ENCODE results near the gene HPX. TPM values are rescaled to one million over a fixed set of nuclear protein-coding genes. Genes with fewer than 3 reads are reported as not detected.

Gene HPX
- total RNA-seq, 4 donors from 2014 or later: 8.7 to 17.6 TPM; not detected in 2

DNA sequence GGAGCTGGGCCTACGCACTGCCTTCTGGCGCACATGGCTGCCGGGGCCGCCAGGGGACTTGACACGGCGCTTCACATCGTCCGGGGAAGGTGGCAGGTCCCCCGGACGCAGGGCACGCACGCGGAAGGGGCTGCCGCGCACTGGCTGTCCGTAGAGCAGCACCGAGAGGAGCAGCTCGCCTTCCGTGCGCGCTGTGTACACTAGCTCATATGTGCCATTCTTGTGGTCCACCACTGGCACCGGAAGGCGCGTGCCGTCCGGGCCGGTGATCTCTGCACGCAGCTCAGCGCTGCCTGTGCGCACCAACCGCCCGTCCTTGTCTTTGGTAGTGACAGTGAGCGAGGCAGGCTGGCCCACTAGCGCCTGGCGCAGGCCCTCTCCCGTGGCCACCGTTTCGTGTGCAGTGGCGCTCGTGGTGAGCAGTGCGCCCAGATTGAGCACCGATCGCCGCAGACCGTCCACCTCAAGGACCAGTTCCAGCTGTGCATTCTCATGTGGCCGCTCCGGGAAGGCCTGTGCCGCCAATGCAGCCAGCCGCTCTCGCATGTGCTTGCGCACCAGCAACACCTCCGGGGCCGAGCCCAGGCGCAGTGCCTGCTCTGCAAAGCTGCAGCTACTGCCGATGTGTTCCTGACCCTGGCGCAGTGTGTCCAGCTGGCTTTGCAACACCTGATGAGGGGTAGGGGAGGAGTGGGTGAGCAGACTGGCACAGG, 15.7 kb upstream of the HPX start:
- ATAC-seq (no peak), DNase-seq (no peak)
- Histone ChIP-seq H3K4me1 (peaks cover 0 to 2% of the 10 kb centered on the region in 2 donors), H3K27me3 (no peaks in the 10 kb centered on the region), H3K36me3 (peaks cover 0 to 56% of the 10 kb centered on the region in 2 donors), H3K9me3 (no peaks in the 10 kb centered on the region), H3K4me3 (no peak overlapping the region), H3K27ac (no peak overlapping the region)
- in situ Hi-C loops (cut with MboI; ENCODE audit: low sequenced_read_pairs in 4 of 4): no loop called here
- TF ChIP-seq, protein P1, sequence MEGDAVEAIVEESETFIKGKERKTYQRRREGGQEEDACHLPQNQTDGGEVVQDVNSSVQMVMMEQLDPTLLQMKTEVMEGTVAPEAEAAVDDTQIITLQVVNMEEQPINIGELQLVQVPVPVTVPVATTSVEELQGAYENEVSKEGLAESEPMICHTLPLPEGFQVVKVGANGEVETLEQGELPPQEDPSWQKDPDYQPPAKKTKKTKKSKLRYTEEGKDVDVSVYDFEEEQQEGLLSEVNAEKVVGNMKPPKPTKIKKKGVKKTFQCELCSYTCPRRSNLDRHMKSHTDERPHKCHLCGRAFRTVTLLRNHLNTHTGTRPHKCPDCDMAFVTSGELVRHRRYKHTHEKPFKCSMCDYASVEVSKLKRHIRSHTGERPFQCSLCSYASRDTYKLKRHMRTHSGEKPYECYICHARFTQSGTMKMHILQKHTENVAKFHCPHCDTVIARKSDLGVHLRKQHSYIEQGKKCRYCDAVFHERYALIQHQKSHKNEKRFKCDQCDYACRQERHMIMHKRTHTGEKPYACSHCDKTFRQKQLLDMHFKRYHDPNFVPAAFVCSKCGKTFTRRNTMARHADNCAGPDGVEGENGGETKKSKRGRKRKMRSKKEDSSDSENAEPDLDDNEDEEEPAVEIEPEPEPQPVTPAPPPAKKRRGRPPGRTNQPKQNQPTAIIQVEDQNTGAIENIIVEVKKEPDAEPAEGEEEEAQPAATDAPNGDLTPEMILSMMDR (IDR thresholded peaks at IDR 0.05 in 4 of 5, conservative IDR thresholded peaks at IDR 0.05 in 1 of 5): no peak
- TF ChIP-seq POLR2A (IDR thresholded peaks at IDR 0.05): no peak
- intact Hi-C loops (cut with DNase I; ENCODE audit: low total_unique reads): no loop called here

DNA sequence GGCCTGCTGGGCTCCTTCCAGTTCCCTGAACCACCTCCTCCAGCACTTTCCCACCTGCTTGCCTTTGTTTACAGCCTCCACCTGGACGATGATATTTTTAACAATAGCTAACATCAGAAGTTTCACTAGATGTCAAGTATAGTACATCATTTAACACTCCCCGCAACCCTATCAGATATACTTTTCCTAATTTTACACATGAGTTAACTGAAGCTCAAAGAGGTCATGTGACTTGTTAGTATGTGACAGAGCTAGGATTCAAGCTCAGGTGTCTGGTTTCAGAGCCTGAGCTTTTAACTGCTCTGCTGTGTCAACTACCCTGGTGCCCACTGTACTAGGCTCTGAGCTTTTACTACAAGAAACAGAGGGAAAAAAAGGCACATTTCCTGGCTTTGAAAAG, 14.3 kb upstream of the HPX start:
- DNase-seq: no peak
- in situ Hi-C loops (cut with MboI; ENCODE audit: low sequenced_read_pairs in 4 of 4) (no loop called here), intact Hi-C loops (cut with DNase I; ENCODE audit: low total_unique reads) (no loop called here)
- H3K27me3 ChIP-seq: no peaks in the 10 kb centered on the region
- peak; percentile 76 to 83 for ATAC-seq
- H3K27ac ChIP-seq: peak overlapping the region in 3 of 4 donors; percentile 8 to 43 (median 30)
- peaks cover 0 to 70% of the 10 kb centered on the region in 2 donors for H3K36me3 ChIP-seq
- H3K9me3 ChIP-seq: no peaks in the 10 kb centered on the region
- no peak for TF ChIP-seq POLR2A (IDR thresholded peaks at IDR 0.05)
- TF ChIP-seq, protein P1 (IDR thresholded peaks at IDR 0.05 in 4 of 5, conservative IDR thresholded peaks at IDR 0.05 in 1 of 5): no peak
- no peak overlapping the region for H3K4me3 ChIP-seq
- peaks cover 0 to 2% of the 10 kb centered on the region in 2 donors for H3K4me1 ChIP-seq

DNA sequence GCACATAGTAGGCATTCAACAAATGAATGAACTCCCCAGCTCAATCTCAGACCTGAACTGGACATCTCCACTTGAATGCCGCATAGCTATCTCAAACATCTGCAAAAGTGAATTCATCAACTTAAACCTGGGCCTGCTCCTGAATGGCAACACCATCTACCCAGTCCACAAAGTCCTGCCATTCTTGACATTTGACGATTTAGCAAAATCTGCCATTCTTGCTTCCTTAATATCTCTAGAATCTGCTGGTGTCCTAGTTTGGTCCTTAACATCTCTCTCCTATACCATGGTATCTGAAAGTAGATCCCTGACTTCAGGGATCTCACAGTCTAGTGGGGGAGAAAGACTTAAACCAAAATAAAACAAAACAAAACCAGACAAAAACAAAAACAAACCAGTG, 12.4 kb upstream of the HPX start:
- in situ Hi-C loops (cut with MboI; ENCODE audit: low sequenced_read_pairs in 4 of 4): no loop called here
- H3K27ac ChIP-seq: no peak overlapping the region
- TF ChIP-seq POLR2A (IDR thresholded peaks at IDR 0.05): no peak
- TF ChIP-seq, protein P1 (IDR thresholded peaks at IDR 0.05 in 4 of 5, conservative IDR thresholded peaks at IDR 0.05 in 1 of 5): no peak
- no peaks in the 10 kb centered on the region for H3K27me3 ChIP-seq
- peaks cover 0 to 2% of the 10 kb centered on the region in 2 donors for H3K4me1 ChIP-seq
- H3K9me3 ChIP-seq: no peaks in the 10 kb centered on the region
- ATAC-seq (no peak), DNase-seq (no peak)
- intact Hi-C loops (cut with DNase I; ENCODE audit: low total_unique reads): no loop called here
- H3K36me3 ChIP-seq: peaks cover 0 to 84% of the 10 kb centered on the region in 2 donors
- no peak overlapping the region for H3K4me3 ChIP-seq

DNA sequence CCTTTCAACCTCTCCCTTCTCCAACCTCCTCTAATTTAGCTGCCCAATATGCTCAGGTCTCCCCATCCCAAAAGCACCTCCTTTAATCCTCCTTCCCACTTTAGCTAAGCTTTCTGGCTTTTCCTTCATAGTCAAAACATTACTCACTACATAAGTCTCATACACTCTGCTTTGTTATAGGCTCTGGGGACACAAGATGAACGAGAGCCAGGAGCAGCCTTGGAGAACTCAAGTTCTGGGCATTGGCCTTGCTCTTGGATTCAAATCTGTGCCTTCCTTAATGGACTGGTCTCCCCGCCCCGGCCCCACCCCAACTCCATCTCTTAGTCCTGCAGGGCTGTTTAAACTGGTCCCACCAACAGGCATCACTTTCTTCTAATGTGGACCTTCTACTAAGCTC, 11.4 kb upstream of the HPX start:
- intact Hi-C loops (cut with DNase I; ENCODE audit: low total_unique reads) (no loop called here), in situ Hi-C loops (cut with MboI; ENCODE audit: low sequenced_read_pairs in 4 of 4) (no loop called here)
- ATAC-seq (no peak), DNase-seq (no peak)
- H3K4me3 ChIP-seq: no peak overlapping the region
- TF ChIP-seq POLR2A (IDR thresholded peaks at IDR 0.05): no peak
- TF ChIP-seq, protein P1 (IDR thresholded peaks at IDR 0.05 in 4 of 5, conservative IDR thresholded peaks at IDR 0.05 in 1 of 5): no peak
- H3K27ac ChIP-seq: no peak overlapping the region
- H3K36me3 ChIP-seq: peaks cover 0 to 80% of the 10 kb centered on the region in 2 donors
- no peaks in the 10 kb centered on the region for H3K9me3 ChIP-seq
- peaks cover 0 to 2% of the 10 kb centered on the region in 2 donors for H3K4me1 ChIP-seq
- H3K27me3 ChIP-seq: no peaks in the 10 kb centered on the region
